GM06990 (cell line): ENCODE results near the gene P4HTM.

Experiments
- DNase-seq: peaks from one replicate; pipeline ENCODE4 v3.0.0-alpha.2; 2011; ENCODE audit not compliant: insufficient read length; ENCODE audit errors: extremely low read depth
- H3K27me3 ChIP-seq: replicated peaks from 2 replicates; pipeline ENCODE4 v1.6.0; 2011; ENCODE audit warnings: low read length; ENCODE audit not compliant: control insufficient read depth, insufficient read depth
- H3K36me3 ChIP-seq: 2 replicates; pipeline ENCODE4 v1.5.1; 2011; ENCODE audit warnings: low read length; ENCODE audit not compliant: control insufficient read depth, insufficient read depth
- H3K4me3 ChIP-seq: replicated peaks from 2 replicates; pipeline ENCODE4 v1.5.1; 2011; ENCODE audit warnings: low read depth, mild to moderate bottlenecking, control low read depth, low read length
- TF ChIP-seq, protein P1 (sequence below): IDR thresholded peaks from 2 replicates; pipeline ENCODE4 v1.5.1; 2011; ENCODE audit warnings: low read length, control low read depth, mild to moderate bottlenecking, inconsistent platforms; ENCODE audit not compliant: insufficient read depth, poor library complexity, severe bottlenecking

Gene P4HTM

DNA sequence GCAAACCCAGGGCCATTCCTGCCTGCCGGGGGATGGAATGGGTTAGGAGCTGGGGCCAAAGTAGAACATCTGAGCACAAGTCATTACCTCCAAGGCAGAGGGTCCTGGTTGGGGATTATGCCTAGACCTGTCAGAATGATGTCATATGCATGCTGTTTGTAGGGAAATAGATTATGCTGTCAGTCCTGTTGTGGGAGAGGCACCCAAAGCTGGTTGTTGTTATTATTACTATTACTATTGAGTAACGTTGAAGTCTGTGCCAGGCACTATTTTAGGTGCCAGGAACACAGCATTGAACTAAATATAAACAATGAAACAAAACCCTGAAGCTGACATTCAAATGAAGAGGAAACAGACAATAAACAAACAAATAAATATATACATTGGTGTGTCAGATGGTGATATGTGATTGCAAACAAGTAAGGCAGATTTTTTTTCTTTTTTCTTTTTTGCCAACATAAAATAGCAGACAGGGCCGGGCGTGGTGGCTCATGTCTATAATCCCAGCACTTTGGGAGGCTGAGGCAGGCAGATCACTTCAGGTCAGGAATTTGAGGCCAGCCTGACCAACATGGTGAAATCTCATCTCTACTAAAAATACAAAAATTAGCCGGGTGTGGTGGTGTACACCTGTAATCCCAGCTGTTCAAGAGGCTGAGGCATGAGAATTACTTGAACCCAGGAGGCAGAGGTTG lies 2.0 kb downstream of the P4HTM start:
- no peak overlapping the region for H3K4me3 ChIP-seq

DNA sequence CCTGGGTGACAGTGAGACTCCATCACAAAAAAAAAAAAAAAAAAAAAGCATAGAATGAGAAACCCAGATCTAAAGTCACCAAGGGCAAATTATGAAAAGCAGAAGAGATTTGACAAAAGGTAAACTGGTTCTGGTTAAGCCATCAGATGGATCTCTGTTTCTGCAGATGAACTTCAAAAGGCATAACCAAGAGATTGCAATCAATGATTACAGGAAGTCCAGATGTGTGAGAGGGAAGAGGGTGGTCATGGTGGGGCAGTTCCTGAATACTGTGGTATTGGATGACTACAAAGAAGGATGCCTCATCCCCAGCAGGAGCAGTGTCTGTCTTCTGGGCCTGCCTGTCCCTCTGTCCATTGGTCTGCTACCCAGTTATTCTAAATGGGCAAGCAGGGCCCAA lies 3.8 kb downstream of the P4HTM start:
- DNase-seq, result no peak
- Histone ChIP-seq H3K4me3 (no peak overlapping the region), H3K27me3 (no peaks in the 10 kb centered on the region), H3K36me3 (peaks cover 8% of the 10 kb centered on the region)
- TF ChIP-seq, protein P1, sequence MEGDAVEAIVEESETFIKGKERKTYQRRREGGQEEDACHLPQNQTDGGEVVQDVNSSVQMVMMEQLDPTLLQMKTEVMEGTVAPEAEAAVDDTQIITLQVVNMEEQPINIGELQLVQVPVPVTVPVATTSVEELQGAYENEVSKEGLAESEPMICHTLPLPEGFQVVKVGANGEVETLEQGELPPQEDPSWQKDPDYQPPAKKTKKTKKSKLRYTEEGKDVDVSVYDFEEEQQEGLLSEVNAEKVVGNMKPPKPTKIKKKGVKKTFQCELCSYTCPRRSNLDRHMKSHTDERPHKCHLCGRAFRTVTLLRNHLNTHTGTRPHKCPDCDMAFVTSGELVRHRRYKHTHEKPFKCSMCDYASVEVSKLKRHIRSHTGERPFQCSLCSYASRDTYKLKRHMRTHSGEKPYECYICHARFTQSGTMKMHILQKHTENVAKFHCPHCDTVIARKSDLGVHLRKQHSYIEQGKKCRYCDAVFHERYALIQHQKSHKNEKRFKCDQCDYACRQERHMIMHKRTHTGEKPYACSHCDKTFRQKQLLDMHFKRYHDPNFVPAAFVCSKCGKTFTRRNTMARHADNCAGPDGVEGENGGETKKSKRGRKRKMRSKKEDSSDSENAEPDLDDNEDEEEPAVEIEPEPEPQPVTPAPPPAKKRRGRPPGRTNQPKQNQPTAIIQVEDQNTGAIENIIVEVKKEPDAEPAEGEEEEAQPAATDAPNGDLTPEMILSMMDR, result no peak

More for the DNA sequence above, 2.0 kb downstream of the P4HTM start:
- peaks cover 6% of the 10 kb centered on the region for H3K36me3 ChIP-seq
- DNase-seq, result no peak
- H3K27me3 ChIP-seq, result no peaks in the 10 kb centered on the region
- TF ChIP-seq, protein P1, result no peak

- no peak for DNase-seq
- no peaks in the 10 kb centered on the region for H3K27me3 ChIP-seq
- H3K36me3 ChIP-seq, result peaks cover 8% of the 10 kb centered on the region
- no peak overlapping the region for H3K4me3 ChIP-seq
- TF ChIP-seq, protein P1, result no peak
Observed at GRCh38 chr3:48996640-48997039, 6.6 kb downstream of the P4HTM start.

DNA sequence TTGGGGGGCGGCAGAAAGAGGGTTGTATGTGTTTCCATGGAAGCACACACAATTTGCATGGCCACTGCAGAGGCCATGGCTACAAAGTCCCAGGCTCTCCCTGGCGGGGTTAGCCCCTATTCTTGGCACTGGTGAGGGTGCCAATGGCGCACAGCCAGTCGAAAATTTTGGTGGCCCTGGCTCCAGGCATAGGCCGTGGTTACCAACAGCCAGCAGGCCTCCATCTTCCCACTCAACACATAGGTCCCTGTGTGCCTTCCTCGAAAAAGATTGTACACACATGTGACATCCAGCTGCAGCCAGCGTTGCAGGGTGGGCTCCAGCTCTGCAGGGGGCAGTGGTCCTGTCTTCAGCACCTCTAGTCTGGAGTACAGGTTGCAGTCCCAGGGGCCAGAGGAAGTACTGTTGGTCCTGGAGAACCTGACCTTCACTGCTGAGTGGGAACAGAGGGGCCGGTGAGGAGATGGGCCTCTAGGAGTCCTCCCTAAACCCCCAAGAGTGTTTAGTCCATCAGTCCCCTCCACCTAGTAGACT lies 7.1 kb downstream of the P4HTM start:
- Histone ChIP-seq H3K27me3 (no peaks in the 10 kb centered on the region), H3K4me3 (no peak overlapping the region), H3K36me3 (peaks cover 8% of the 10 kb centered on the region)
- DNase-seq, result no peak
- TF ChIP-seq, protein P1, result no peak

- peaks cover 8% of the 10 kb centered on the region for H3K36me3 ChIP-seq
- TF ChIP-seq, protein P1, result no peak
- H3K4me3 ChIP-seq, result no peak overlapping the region
- H3K27me3 ChIP-seq, result no peaks in the 10 kb centered on the region
- DNase-seq, result no peak
Observed at GRCh38 chr3:48997714-48998637, 7.9 kb downstream of the P4HTM start.
